ENCODE measurements around the gene ANGEL1.

The ANGEL1 gene

DNA sequence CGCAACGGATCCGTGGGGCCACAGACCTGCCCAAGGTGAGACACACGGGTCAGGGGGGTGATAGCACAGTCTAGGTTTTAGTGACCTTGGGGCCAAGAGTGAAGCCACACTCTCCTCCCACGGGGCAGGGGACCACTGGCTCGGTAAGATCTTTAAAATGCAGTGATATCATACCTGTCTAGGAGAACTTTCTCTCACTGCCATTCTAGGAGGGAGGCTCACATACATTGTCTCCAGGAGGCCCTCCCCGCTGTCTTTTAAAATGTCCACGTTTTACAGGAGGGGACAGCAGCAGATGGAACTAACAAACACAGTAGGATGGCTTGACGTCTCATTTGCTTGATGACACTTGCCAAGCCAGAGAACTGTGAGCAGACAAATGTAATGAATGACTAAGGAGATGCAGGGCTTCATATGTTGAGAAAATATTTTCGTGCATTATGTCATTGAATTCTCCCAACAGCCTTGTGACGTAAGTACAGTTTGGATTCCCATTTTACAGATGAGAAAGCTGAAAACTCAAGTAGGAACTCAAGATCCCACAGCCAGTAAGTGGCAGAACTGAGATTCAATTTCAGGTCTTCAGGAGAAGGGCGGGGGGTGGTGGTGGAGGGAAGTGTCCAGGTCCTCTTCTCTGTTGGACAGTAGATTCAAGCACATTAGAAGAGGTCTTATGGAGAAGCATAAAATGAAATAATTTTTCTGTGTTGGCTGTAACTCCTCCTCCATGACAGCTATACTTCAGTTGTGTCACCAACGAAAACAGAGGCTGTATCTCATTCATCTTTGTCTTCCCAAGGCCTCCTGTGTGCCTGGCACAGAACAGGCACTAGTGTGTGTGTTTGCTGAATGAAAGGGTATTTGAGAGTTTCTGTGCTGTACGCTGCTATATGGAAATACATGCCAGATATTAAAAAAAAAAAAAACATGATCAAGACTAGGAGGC, 49.3 kb downstream of the ANGEL1 start:
- DNase-seq: peak; percentile 49

- no peak for DNase-seq
Measured at GRCh38 chr14:76762411-76763095, 50.1 kb downstream of the ANGEL1 start.

DNA sequence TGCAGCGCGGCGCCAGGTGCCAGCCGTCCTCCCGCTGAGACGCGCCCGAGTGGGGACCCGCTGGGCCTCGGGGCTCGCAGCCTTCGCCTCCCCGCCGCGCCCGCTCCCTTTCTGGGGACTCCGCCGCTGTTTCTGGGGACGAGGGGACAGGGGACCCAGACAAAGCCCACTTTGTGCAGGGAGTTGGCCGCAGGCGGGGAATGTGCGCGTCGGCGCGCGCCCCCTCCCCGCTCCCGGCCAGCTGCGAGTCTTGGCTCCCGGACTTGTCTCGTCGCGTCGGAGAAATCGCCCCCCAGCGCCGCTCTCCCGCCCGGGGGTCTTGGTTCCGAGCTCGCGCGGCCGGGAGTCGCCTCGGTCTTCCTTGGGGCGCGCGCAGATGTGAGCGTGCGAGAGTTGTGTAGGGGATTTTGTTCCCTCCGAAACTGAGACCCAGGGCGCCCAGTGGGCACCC, 50.7 kb downstream of the ANGEL1 start:
- peak; percentile 65 for DNase-seq

DNA sequence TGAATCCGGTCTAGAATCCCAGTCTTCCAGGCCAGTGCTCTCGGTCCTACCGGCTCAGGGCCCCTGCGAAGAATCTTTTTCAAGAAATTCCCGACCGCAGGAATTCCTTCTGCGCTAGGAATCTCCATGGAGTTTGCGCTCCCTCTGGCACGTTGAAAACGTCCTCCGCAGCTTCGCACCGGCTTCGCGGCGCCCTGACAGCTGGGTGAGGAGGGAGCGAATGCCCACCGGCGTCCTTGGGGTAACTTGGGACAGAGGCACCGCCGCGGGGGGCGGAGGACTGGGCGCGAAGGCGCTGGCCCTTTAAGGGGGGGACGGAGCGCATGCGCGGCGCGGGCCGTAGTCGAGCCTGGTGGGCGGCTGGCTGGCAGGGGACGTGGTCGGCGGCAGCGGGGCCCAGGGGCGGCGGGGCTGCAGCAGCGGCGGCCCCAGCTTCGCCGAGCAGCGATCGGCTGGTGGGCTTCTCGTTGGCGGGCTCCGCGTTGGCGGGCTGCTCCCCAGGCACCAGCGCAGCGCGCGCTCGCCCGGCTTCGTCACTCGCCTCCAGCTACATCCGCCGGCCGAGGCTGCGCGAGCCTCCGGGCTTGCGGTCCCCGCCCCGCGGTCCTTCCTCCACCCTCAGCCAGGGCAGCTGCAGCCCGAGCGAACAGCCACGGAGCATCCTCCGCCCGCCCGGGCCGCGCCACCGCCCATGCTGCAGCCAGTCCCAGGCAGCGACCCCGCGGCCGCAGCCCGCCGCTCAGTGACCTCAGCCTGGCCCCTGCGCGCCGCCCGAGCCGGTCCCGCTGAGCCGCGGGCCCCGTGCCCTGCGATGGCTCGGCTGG, 51.3 kb downstream of the ANGEL1 start, which contains the start of gene VASH1:
TSS of gene VASH1 (plus strand) at position 333 of the 824 bp plus-strand sequence. CDS start 1,354 bp downstream, outside the sequence.
- peak; percentile 75 for DNase-seq

DNA sequence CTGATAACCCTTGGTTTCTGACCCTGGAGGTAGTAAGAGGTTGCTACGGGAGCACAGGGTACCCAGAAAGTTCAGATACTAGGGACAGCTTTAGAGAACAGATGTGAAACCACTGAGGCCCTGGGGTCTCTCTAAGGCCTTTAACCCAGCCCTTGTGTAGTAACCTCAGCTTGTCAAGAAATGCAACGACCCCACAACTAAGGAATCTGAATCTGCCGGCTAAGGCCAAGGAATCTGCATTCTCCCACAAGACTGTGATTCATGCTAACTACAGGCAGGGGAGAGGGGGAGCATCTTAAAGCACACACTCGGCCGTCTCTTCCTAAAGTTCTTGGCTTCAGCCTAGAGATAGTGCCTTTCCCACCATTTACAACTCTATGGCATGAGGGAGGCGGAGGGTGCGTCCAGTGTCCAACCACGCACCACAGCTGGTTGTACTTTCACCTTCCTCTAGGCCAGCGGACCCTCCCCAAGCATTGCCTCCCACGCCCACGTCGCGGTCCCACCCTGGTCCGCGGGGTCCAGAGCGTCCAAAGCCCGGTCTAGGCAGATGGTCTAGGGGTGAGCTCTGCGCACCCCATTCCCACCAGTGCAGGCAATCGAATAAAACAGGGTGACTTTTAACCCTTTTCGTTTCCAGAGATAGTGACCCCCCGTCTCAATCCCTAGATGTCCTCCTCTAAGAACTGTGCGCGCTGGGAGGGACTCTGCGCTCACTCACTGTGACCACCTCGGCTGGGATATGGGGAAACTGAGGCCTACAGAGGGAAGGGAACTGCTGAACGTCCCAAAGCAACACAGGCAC, 52.1 kb downstream of the ANGEL1 start:
- no peak for DNase-seq

GRCh38 chr14:76759589-76759988, 53.1 kb downstream of the ANGEL1 start:
- no peak for DNase-seq

GRCh38 chr14:76756371-76756750, 56.3 kb downstream of the ANGEL1 start:
- DNase-seq: no peak

DNA sequence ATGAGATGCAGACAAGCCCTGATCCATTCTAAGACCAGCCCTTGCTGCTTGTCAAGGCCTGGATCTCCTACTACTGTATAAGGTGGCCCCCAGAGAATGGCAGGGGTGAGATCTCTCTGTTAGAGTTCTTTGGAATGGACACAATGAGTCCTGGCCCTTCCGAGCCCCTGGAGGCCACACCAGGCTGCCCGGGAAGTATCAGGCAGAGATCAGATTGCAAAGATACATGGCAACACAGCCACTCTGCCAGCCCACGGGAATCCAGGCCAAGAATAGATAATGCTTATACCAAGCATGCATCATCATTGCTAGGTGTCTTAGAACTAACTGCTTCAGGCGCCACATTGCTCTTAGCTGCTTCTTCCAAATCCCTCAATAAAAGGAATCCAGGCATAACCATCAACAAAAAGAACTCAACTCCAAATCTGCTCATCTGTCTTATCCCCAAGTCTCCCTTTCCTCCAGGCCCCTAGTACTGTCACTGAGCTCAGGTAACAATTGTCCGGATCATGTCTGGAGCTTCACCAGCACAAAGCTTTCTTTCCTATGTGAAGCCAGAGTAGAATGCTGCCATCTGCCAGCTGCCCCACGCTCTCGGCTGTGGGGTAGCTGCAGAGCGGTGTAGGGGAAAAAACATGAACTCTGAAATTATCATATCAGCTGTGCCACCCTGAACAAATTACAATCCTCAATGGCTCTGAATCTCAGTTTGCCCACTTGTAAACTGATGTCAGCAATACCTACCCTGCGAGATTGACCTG, 56.9 kb downstream of the ANGEL1 start:
- no peak for DNase-seq

- DNase-seq: no peak
Measured at GRCh38 chr14:76754586-76754985, 58.1 kb downstream of the ANGEL1 start.

DNA sequence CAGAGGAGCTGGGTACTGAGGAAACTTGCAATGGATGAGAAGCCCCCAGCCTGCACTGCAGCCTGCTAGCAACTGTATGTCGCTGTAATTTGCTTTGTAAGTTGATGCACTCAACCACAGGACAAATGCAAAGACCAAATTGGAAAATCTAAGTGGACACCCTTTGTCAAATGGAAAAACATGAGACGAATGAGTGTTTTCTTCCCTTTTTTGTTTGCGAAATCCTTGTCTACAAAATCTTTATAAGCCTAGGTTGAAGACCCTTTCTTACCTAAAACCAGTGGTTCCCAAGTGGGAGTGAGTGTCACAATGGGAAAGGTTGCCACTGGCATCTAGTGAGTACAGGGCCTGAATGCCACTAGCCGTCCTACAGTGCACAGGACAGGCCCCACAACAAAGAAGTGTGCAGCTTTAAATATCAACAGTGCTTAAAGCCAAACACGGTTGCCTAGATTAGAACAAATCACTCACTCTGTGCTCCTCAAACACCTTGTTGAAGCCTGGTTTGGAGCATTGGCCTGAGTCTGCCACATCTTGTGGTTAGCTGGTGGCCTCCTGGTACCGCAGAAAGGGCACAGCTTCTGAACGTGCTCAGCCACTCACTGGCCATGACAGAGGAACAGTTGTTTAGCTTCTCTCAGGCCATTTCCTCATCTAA, 59.0 kb downstream of the ANGEL1 start:
- no peak for DNase-seq

- peak; percentile 68 for DNase-seq
Measured at GRCh38 chr14:76752744-76753143, 59.9 kb downstream of the ANGEL1 start.

DNA sequence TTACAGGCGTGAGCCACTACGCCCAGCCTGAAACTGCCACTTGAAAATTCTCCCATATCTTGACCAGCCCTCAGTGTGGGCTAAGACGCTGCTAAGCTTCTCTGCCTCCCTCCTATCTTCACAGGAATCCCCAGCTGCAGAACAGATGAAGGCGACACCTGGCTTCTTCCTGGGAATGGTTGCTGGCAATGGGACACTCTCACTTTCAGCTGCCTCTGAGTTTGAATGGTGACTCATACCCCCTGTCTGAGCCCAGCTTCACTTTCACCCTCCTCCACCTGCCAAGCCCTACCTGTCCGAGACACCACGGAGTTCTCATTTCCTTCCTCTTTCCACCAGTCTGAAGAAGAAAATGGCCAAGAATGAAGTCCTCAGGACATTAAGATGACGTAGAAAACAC, 69.7 kb downstream of the ANGEL1 start:
- no peak for DNase-seq

GRCh38 chr14:76742185-76742584, 70.5 kb downstream of the ANGEL1 start:
- no peak for DNase-seq

- DNase-seq: no peak
Measured at GRCh38 chr14:76741074-76741473, 71.6 kb downstream of the ANGEL1 start.
